Measurements from ENCODE around the gene CHAF1A.

CHAF1A gene

GRCh38 chr19:4376991-4377781 lies 25.3 kb upstream of the CHAF1A start:
- Histone ChIP-seq H3K4me1 (ENCODE audit: control insufficient read depth, insufficient read depth, low read length) (peaks cover 9% of the 10 kb centered on the region), H3K36me3 (ENCODE audit: control insufficient read depth in 2 of 2, insufficient read depth in 1 of 2, low read length in 2 of 2) (peaks cover 0 to 3% of the 10 kb centered on the region in 2 experiments; a peak in 1 of 3 replicates), H3K4me3 (ENCODE audit: low read depth, low read length) (no peak overlapping the region), H3K27ac (ENCODE audit: extremely low read depth, low read depth, low read length) (no peak overlapping the region), H3K9me3 (ENCODE audit: control insufficient read depth, insufficient read depth, low read depth, low read length) (no peaks in the 10 kb centered on the region)
- CTCF ChIA-PET, result interaction anchor here (0.6 to 5.5 kb wide), 12 partner anchors 9 to 259 kb away, joined by 3 to 40 read pairs (median 5); partner anchors contain the start of genes CHAF1A and SH3GL1
- TF ChIP-seq HIC1 (tag by site-specific recombination; IDR thresholded peaks at IDR 0.05), result 0 out of 2 replicates have a peak, but pooled peaks have one; percentile 39
- no peak for TF ChIP-seq ZNF561 (tag by site-specific recombination; IDR thresholded peaks at IDR 0.05; ENCODE audit: borderline replicate concordance)
- TF ChIP-seq PRDM4 (tag by site-specific recombination; IDR thresholded peaks at IDR 0.05), result peak; percentile 84
- TF ChIP-seq ZBTB20 (tag by site-specific recombination; IDR thresholded peaks at IDR 0.05), result no peak
- no peak for TF ChIP-seq MEIS1 (CRISPR knock-in tag; IDR thresholded peaks at IDR 0.05; ENCODE audit: borderline replicate concordance)
- no peak for TF ChIP-seq ZNF544 (tag by site-specific recombination; IDR thresholded peaks at IDR 0.05)
- no peak for TF ChIP-seq PRDM2 (tag by site-specific recombination; IDR thresholded peaks at IDR 0.05; ENCODE audit: borderline replicate concordance)
- no peak for TF ChIP-seq YY2 (tag by site-specific recombination; IDR thresholded peaks at IDR 0.05)
- TF ChIP-seq ZNF670 (tag by site-specific recombination; IDR thresholded peaks at IDR 0.05; ENCODE audit: low read depth), result no peak
- POLR2A ChIA-PET, result interaction anchor here (0.6 to 3.8 kb wide), 5 partner anchors 13 to 25 kb away, joined by 3 to 19 read pairs (median 6); partner anchors contain the start of genes CHAF1A and SH3GL1

GRCh38 chr19:4378886-4379285 lies 23.6 kb upstream of the CHAF1A start:
- H3K36me3 ChIP-seq (ENCODE audit: control insufficient read depth in 2 of 2, insufficient read depth in 1 of 2, low read length in 2 of 2), result peaks cover 0 to 10% of the 10 kb centered on the region in 2 experiments; a peak in 1 of 3 replicates
- H3K27ac ChIP-seq (ENCODE audit: extremely low read depth, low read depth, low read length), result no peak overlapping the region
- CTCF ChIA-PET, result interaction anchor here (0.7 to 5.5 kb wide), 3 partner anchors 22 to 234 kb away, joined by 4 to 40 read pairs (median 5); partner anchors contain the start of genes CHAF1A and SH3GL1
- H3K4me3 ChIP-seq (ENCODE audit: low read depth, low read length), result no peak overlapping the region
- H3K4me1 ChIP-seq (ENCODE audit: control insufficient read depth, insufficient read depth, low read length), result peaks cover 9% of the 10 kb centered on the region
- H3K9me3 ChIP-seq (ENCODE audit: control insufficient read depth, insufficient read depth, low read depth, low read length), result no peaks in the 10 kb centered on the region
- TF ChIP-seq BCL6B (tag by site-specific recombination; IDR thresholded peaks at IDR 0.05), result no peak
- TF ChIP-seq KLF1 (tag by site-specific recombination; IDR thresholded peaks at IDR 0.05), result no peak
- no peak for TF ChIP-seq ZNF175 (tag by site-specific recombination; IDR thresholded peaks at IDR 0.05)
- TF ChIP-seq PBX3 (CRISPR knock-in tag; IDR thresholded peaks at IDR 0.05), result no peak
- no peak for TF ChIP-seq ZNF221 (tag by site-specific recombination; IDR thresholded peaks at IDR 0.05; ENCODE audit: borderline replicate concordance)
- no peak for TF ChIP-seq ZNF398 (tag by site-specific recombination; IDR thresholded peaks at IDR 0.05)
- POLR2A ChIA-PET, result no interaction called here

Measured in HEK293 (cell line).